ENCODE results near the gene PLAGL2.
"Not testable (repeated sequence)": the region's sequence is repeated elsewhere in the genome, so short reads cannot be mapped to it uniquely, and the experiment has no call there.

PLAGL2 gene

GRCh38 chr20:32207626-32208498 is at the start of gene PLAGL2, which contains the start of gene POFUT1:
TSS of gene PLAGL2 (minus strand) at chr20:32207743. CDS start at chr20:32202178, 5,565 bp downstream.
TSS of gene POFUT1 (plus strand) at chr20:32207880. CDS start at chr20:32207942, 62 bp downstream.
- DNase-seq: peak; percentile 81

DNA sequence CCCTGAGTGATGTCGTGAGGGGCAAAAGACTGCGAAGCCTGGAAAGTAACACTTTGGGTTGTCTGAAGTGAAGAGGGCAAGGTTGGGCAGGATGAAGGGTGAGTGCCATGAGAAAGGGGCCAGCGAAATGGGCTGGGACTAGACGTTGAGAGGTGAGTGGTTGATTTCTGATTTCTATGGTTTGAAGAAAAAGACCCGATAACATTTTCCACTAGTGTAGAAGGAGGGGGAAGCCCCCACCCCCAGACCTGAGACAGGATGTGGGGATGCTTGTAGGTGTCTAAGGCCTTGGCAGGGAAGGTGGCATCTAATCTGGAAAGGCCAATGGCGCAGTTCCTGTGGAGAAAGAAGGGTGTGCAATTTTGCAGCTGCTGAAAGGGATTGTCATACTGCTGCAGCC is 44.6 kb upstream of the PLAGL2 start:
- DNase-seq: no peak

- no peak for DNase-seq
Measured at GRCh38 chr20:32251470-32251869, 43.9 kb upstream of the PLAGL2 start.

- DNase-seq: no peak
Measured at GRCh38 chr20:32249030-32249738, 41.6 kb upstream of the PLAGL2 start.

GRCh38 chr20:32248043-32248442 is 40.5 kb upstream of the PLAGL2 start:
- no peak for DNase-seq

- not testable (repeated sequence) for DNase-seq
Measured at GRCh38 chr20:32246208-32246607, 38.7 kb upstream of the PLAGL2 start.

GRCh38 chr20:32244959-32245358 is 37.4 kb upstream of the PLAGL2 start:
- no peak for DNase-seq

- no peak for DNase-seq
Measured at GRCh38 chr20:32244150-32244823, 36.7 kb upstream of the PLAGL2 start.

DNA sequence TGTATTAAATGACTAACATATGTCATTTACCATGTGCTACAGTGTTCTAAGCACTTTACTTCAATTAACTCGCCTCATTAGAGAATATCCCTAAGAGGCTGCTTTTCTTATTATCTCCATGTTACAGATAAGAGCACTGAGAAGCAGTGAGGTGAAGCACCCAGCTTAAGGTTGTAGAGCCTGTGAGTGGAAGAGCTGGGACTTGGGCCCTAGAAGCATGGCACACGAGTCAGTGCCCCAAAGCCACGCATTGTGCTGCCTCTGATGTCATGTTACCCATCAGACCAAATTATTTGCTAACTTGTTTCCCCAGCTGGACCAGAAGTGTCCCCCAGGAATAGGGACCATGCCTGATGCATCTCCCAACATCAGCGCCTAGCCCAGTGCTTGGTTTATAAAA is 34.3 kb upstream of the PLAGL2 start:
- no peak for DNase-seq

GRCh38 chr20:32240205-32240604 is 32.7 kb upstream of the PLAGL2 start:
- no peak for DNase-seq

- DNase-seq: no peak
Measured at GRCh38 chr20:32238483-32239425, 31.2 kb upstream of the PLAGL2 start.

GRCh38 chr20:32237419-32237818 is 29.9 kb upstream of the PLAGL2 start:
- no peak for DNase-seq

DNA sequence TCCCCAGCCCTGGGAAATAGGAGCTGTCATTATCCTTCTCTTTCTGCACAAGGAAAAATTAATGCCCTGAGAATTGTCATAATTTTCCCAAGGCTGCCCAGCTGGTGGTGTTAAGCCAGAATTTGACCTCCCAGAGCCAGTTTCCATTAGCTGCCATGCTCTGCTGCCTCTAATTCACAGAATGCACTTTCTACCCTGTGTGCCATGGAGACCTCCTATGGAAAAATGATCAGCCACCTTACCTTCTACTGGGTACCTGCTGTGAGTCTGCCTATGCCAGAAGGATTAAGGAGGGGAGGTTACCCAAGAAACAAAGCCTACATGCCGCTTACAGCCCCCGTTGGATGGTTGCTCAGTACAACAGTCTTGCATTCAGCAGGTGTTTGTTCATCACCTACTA is 29.3 kb upstream of the PLAGL2 start:
- DNase-seq: no peak

GRCh38 chr20:32236048-32236533 is 28.5 kb upstream of the PLAGL2 start:
- no peak for DNase-seq

DNA sequence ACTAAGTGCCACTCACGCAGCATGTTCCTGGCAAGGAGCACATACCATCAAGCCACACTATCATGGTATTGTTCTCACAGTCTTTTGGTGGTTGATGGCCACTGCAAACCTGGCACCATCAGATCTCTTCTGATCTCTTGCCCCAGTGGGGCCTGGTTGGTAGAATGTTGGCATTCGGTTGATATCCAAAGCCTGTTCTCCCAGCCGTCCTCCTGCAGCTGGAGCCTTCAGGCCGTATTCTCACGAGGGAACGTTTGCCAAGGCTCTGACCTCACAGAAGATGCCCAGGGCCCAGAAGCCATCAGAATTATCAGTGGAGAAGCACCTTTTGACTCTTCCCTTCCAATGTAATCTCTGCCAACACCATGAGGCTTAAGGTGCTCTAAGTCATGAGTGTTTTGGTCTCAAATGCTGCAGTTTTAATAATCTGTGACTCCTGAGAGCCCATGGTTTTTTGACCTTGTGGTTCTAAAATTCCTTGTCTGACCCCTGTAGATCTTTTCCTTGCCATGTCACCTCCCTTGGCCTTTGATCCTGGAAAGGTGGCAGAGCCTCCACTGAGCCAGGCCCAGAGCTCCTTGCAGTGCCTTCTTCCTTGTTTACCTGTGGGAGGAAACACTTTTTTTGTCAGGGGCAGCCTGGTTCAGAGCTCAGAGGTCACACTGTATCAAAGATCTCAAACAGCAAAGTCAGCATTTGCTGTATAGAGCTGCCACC is 27.9 kb upstream of the PLAGL2 start:
- no peak for DNase-seq

- DNase-seq: no peak
Measured at GRCh38 chr20:32234135-32234808, 26.7 kb upstream of the PLAGL2 start.

DNA sequence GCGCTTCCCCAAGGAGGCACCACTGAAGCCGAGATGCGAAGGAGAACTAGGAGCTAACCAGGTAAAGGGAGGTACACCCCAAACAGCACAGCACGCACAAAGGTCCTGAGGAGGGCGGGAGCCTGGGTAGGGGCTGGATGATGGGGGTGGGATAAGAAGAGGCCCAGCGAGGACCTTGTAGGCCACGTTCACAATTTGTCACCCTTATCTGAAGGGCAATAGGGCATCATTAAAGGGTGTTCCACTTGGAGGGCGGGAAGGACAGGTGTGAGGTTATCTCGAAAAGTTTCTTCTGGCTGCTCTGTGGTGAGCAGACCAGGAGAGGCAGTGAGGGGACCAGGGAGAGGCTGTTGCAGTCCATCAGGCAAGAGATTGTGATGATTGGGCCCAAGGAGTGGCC is 25.7 kb upstream of the PLAGL2 start:
- no peak for DNase-seq

GRCh38 chr20:32232326-32232886 is 24.9 kb upstream of the PLAGL2 start:
- no peak for DNase-seq

DNA sequence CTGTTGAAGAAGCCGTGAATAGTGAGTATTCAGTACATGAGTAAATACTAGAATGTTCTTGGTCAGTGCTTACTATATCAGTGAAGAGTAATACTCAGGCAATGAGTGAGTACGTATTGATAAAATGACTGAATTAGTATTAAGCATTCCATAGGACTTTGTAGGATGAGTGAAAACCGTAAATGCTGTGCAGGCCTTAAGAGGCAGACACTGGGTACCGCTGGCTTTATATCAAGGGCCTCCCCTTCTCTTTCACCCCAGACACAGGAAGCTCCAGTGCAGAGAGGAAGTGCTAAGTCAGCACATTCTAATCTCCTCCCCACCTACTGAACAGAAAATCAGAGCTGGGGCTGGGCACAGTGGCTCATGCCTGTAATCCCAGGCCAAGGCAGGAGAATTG is 24.3 kb upstream of the PLAGL2 start:
- no peak for DNase-seq

DNA sequence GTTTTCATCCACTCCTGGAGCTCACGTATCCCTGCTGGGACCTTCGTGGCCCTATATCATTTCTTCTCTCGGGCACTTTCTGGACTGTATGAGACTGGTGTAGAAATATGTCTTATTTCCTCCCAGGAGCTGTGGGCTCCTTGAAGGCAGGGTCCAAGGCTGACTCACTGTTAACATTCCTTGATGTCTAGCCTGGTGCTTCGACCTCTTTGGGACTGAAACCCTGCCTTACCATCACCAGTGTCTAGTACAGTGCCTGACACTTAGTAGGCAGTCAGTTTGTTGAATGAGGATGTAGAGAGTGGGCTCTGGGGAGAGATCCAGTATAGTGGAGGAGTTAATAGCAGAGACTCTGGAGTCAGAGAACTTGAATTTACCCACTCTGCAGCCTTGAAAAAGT is 23.7 kb upstream of the PLAGL2 start:
- no peak for DNase-seq

GRCh38 chr20:32230707-32231106 is 23.2 kb upstream of the PLAGL2 start:
- no peak for DNase-seq
